Mucosa of descending colon (tissue), 3 donors: Measurements from ENCODE around the gene EFCAB6. TPM values are rescaled to one million over a fixed set of nuclear protein-coding genes. Genes with fewer than 3 reads are reported as not detected.

Source experiments
- ATAC-seq: fragments of 200-7000 bp; cut with Tn5 transposase; one replicate; pipeline ENCODE4 v1.9.1; 2020; ENCODE audit warnings: mild to moderate bottlenecking, moderate library complexity
- DNase-seq, 3 donors: peaks; one replicate each; pipeline ENCODE4 v3.0.0-alpha.2; 2020
- H3K36me3 ChIP-seq: fragments of 200-600 bp; one replicate; pipeline ENCODE4 v1.8.0; 2021; ENCODE audit warnings: low read depth, mild to moderate bottlenecking
- H3K4me1 ChIP-seq: fragments of 200-600 bp; one replicate; pipeline ENCODE4 v1.8.0; 2021; ENCODE audit warnings: low read depth, mild to moderate bottlenecking
- H3K4me3 ChIP-seq: fragments of 200-600 bp; one replicate; pipeline ENCODE4 v1.8.0; 2021; ENCODE audit warnings: mild to moderate bottlenecking
- H3K9me3 ChIP-seq: fragments of 200-600 bp; one replicate; pipeline ENCODE4 v1.8.0; 2021; ENCODE audit warnings: mild to moderate bottlenecking
- CTCF ChIP-seq: fragments of 200-600 bp; IDR thresholded peaks from one replicate; pipeline ENCODE4 v1.8.0; 2022; ENCODE audit warnings: antibody characterized with exemption, mild to moderate bottlenecking
- intact Hi-C, 2 donors: fragments of 100-400 bp; cut with DNase I in 1 of 2; cut with micrococcal nuclease in 1 of 2; formaldehyde crosslinking; loops; one replicate each; pipeline versions ENCODE4 v1.11.0 to v1.11.1; 2022; cut with DNase I, micrococcal nuclease
- total RNA-seq, 3 donors: library from RNA; stranded (reverse); fragmentation: NEBNext Ultra II Directional in 2 of 3; extraction: Animal tissue kit (Norgen Biotek cat#: 25700) in 2 of 3; gene quantifications; one replicate each; pipeline versions ENCODE4 v1.2.1 to v1.2.4, GENCODE V29; 2021 to 2023
- donor health status: DM: no; HTN: no; CAD: no; lungs with moderate emphysema.
- donor health status: DM: no; HTN: no; CAD: no.
- donor health status: DM: no; HTN: yes; CAD: no.

EFCAB6 gene
- total RNA-seq, 3 donors from 2014 or later, result 1.1 to 1.8 (median 1.7) TPM

DNA sequence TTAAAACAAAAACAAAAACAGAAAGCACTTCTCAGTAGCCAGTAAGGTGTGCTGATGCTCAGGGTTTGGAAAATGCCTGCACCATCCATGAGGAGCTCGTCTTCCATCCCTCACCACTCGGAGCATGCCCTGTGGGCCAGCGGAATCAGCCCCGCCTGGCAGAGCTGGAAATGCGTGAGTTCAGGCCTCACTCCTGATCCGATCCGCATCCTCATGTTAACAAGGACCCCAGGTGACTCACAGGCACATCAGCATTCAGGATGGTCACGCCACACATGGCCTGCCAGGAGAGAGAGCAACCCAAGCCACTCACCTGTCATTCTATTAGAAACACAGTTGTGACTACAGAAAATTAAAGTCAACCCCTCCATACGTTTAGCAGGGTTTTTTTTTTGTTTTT lies 211.8 kb downstream of the EFCAB6 start:
- no peaks in the 10 kb centered on the region for H3K9me3 ChIP-seq
- intact Hi-C loops, result no loop called here
- H3K4me1 ChIP-seq, result no peaks in the 10 kb centered on the region
- TF ChIP-seq CTCF, result no peak
- DNase-seq (no peak), ATAC-seq (no peak)
- H3K36me3 ChIP-seq, result no peaks in the 10 kb centered on the region
- H3K4me3 ChIP-seq, result no peak overlapping the region

- DNase-seq (peak in 1 of 3 donors; percentile 10), ATAC-seq (no peak)
- Histone ChIP-seq H3K36me3 (no peaks in the 10 kb centered on the region), H3K4me3 (no peak overlapping the region), H3K9me3 (no peaks in the 10 kb centered on the region), H3K4me1 (no peaks in the 10 kb centered on the region)
- TF ChIP-seq CTCF, result no peak
- intact Hi-C loops, result no loop called here
Observed at GRCh38 chr22:43592476-43592875, 219.6 kb downstream of the EFCAB6 start.

GRCh38 chr22:43591380-43591779 lies 220.7 kb downstream of the EFCAB6 start:
- intact Hi-C loops, result no loop called here
- Histone ChIP-seq H3K4me1 (no peaks in the 10 kb centered on the region), H3K9me3 (no peaks in the 10 kb centered on the region), H3K4me3 (no peak overlapping the region), H3K36me3 (no peaks in the 10 kb centered on the region)
- no peak for DNase-seq
- no peak for ATAC-seq
- no peak for TF ChIP-seq CTCF

- Histone ChIP-seq H3K4me1 (no peaks in the 10 kb centered on the region), H3K9me3 (peaks cover 6% of the 10 kb centered on the region), H3K4me3 (no peak overlapping the region), H3K36me3 (no peaks in the 10 kb centered on the region)
- ATAC-seq, result no peak
- intact Hi-C loops, result no loop called here
- TF ChIP-seq CTCF, result no peak
- no peak for DNase-seq
Observed at GRCh38 chr22:43587574-43587973, 224.5 kb downstream of the EFCAB6 start.

- DNase-seq, result no peak
- intact Hi-C loops, result no loop called here
- no peak for ATAC-seq
Observed at GRCh38 chr22:43583501-43583900, 228.6 kb downstream of the EFCAB6 start.

More at GRCh38 chr22:43583501-43583900, 228.6 kb downstream of the EFCAB6 start:
- Histone ChIP-seq H3K36me3 (no peaks in the 10 kb centered on the region), H3K9me3 (peaks cover 11% of the 10 kb centered on the region), H3K4me1 (no peaks in the 10 kb centered on the region), H3K4me3 (no peak overlapping the region)
- no peak for TF ChIP-seq CTCF
